Type B pancreatic cell (in vitro differentiated cells): Measurements from ENCODE around the gene SLC5A2. TPM values are rescaled to one million over a fixed set of nuclear protein-coding genes. Genes with fewer than 3 reads are reported as not detected.
"Not testable (repeated sequence)": the region's sequence is repeated elsewhere in the genome, so short reads cannot be mapped to it uniquely, and the experiment has no call there.

ENCODE experiments used
- DNase-seq: peaks from one replicate; pipeline ENCODE4 v3.0.0; 2021; ENCODE audit warnings: mixed read lengths; ENCODE audit not compliant: unreplicated experiment; ENCODE audit errors: extremely low spot score
- H3K27ac Mint-ChIP-seq: 2 replicates; pipeline ENCODE4 v1.8.0; 2021; ENCODE audit warnings: mild to moderate bottlenecking, mixed read lengths
- H3K27me3 Mint-ChIP-seq: 2 replicates; pipeline ENCODE4 v1.8.0; 2021; ENCODE audit warnings: mixed read lengths
- H3K36me3 Mint-ChIP-seq: 2 replicates; pipeline ENCODE4 v1.8.0; 2021; ENCODE audit warnings: mixed read lengths
- H3K4me1 Mint-ChIP-seq: one replicate; pipeline ENCODE4 v1.8.0; 2021; ENCODE audit warnings: mixed read lengths; ENCODE audit not compliant: unreplicated experiment
- H3K4me3 Mint-ChIP-seq: 2 replicates; pipeline ENCODE4 v1.8.0; 2021; ENCODE audit warnings: mild to moderate bottlenecking, mixed read lengths
- H3K9me3 Mint-ChIP-seq: 2 replicates; pipeline ENCODE4 v1.8.0; 2021; ENCODE audit warnings: mixed read lengths
- CTCF ChIP-seq: fragments of 200-600 bp; sonication (generic); conservative IDR thresholded peaks from 2 replicates; pipeline ENCODE4 v1.5.0; 2021; ENCODE audit warnings: antibody characterized with exemption, mild to moderate bottlenecking
- total RNA-seq: library from RNA; stranded (reverse); gene quantifications from 2 replicates; pipeline ENCODE4 v1.2.1, GENCODE V29; 2021; ENCODE audit warnings: low replicate concordance

Gene SLC5A2
- total RNA-seq, 1 donor from 2014 or later: 0.41 TPM

- H3K27ac Mint-ChIP-seq: no peak overlapping the region
- DNase-seq: no peak
- peaks cover 12% of the 10 kb centered on the region for H3K4me1 Mint-ChIP-seq
- peaks cover 8% of the 10 kb centered on the region for H3K36me3 Mint-ChIP-seq
- no peak overlapping the region for H3K4me3 Mint-ChIP-seq
- no peaks in the 10 kb centered on the region for H3K27me3 Mint-ChIP-seq
- H3K9me3 Mint-ChIP-seq: no peaks in the 10 kb centered on the region
- no peak for TF ChIP-seq CTCF
Observed at GRCh38 chr16:31502981-31503380, 20.1 kb downstream of the SLC5A2 start.

GRCh38 chr16:31503555-31503954 is 20.6 kb downstream of the SLC5A2 start:
- H3K4me3 Mint-ChIP-seq, H3K27me3 Mint-ChIP-seq, H3K9me3 Mint-ChIP-seq, H3K36me3 Mint-ChIP-seq, H3K27ac Mint-ChIP-seq, DNase-seq: not testable (repeated sequence)
- H3K4me1 Mint-ChIP-seq: peaks cover 12% of the 10 kb centered on the region

GRCh38 chr16:31504159-31504558 is 21.2 kb downstream of the SLC5A2 start:
- peaks cover 8% of the 10 kb centered on the region for H3K36me3 Mint-ChIP-seq
- H3K4me3 Mint-ChIP-seq: no peak overlapping the region
- no peak for DNase-seq
- H3K4me1 Mint-ChIP-seq: peaks cover 16% of the 10 kb centered on the region
- no peak for TF ChIP-seq CTCF
- no peak overlapping the region for H3K27ac Mint-ChIP-seq
- H3K9me3 Mint-ChIP-seq: no peaks in the 10 kb centered on the region
- H3K27me3 Mint-ChIP-seq: no peaks in the 10 kb centered on the region

GRCh38 chr16:31505483-31505882 is 22.6 kb downstream of the SLC5A2 start:
- no peaks in the 10 kb centered on the region for H3K27me3 Mint-ChIP-seq

GRCh38 chr16:31507617-31507928 is 24.6 kb downstream of the SLC5A2 start:
- H3K36me3 Mint-ChIP-seq: peaks cover 8% of the 10 kb centered on the region
- peak overlapping the region; percentile 93 for H3K27ac Mint-ChIP-seq
- no peak for TF ChIP-seq CTCF
- DNase-seq: no peak
- H3K9me3 Mint-ChIP-seq: peaks cover 3% of the 10 kb centered on the region
- peak overlapping the region; percentile 90 for H3K4me3 Mint-ChIP-seq
- H3K4me1 Mint-ChIP-seq: peaks cover 16% of the 10 kb centered on the region
- H3K27me3 Mint-ChIP-seq: no peaks in the 10 kb centered on the region

More at GRCh38 chr16:31505483-31505882, 22.6 kb downstream of the SLC5A2 start:
- Mint-ChIP-seq H3K4me3 (no peak overlapping the region), H3K9me3 (no peaks in the 10 kb centered on the region), H3K4me1 (peaks cover 16% of the 10 kb centered on the region), H3K27ac (peak overlapping the region; percentile 8), H3K36me3 (peaks cover 8% of the 10 kb centered on the region)
- no peak for TF ChIP-seq CTCF
- no peak for DNase-seq

GRCh38 chr16:31507929-31508705 is 25.2 kb downstream of the SLC5A2 start, which contains the start of gene RUSF1:
RUSF1 (minus strand) TSS chr16:31508391; CDS start chr16:31508373, 18 bp downstream.
- TF ChIP-seq CTCF: no peak
- Mint-ChIP-seq H3K27me3 (peaks cover 2% of the 10 kb centered on the region), H3K9me3 (peaks cover 6% of the 10 kb centered on the region), H3K4me3 (peak within 1 kb of the TSS; percentile 90), H3K27ac (peak within 1 kb of the TSS; percentile 93), H3K36me3 (peaks cover 8% of the 10 kb centered on the region), H3K4me1 (peaks cover 16% of the 10 kb centered on the region)
- DNase-seq: peak; percentile 91
